Measurements from ENCODE around the gene C19orf44.

Gene C19orf44

DNA sequence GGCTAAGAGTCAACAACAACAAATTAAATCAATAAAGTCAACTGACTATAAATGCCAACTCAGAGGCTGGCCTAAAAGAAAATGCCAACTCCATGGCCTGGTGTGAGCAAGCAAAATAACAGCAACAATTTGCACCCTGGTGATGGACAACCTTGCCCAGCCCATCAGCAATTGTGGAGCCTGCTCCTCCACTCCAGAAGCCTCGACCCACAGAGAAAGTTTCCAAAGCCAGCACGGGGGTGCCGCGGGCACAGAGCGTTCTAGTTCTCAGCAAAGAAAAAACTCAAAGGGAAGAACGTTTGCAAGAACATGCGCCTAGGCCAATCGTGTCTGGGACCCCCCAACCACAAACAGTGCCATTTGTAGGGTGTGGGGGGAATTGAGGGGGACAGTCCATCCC lies 35.7 kb upstream of the C19orf44 start:
- H3K4me1 ChIP-seq (ENCODE audit: low read depth, poor library complexity, severe bottlenecking), result peaks cover 13% of the 10 kb centered on the region
- H3K27me3 ChIP-seq (ENCODE audit: insufficient read depth, low read depth), result no peaks in the 10 kb centered on the region
- no peak overlapping the region for H2AFZ ChIP-seq (ENCODE audit: low read depth)
- H3K27ac ChIP-seq, result no peak overlapping the region
- H3K79me2 ChIP-seq (ENCODE audit: insufficient read depth, low read depth), result peaks cover 84% of the 10 kb centered on the region
- H3K36me3 ChIP-seq (ENCODE audit: insufficient read depth), result no peaks in the 10 kb centered on the region
- no peak overlapping the region for H3K4me2 ChIP-seq
- no peak overlapping the region for H3K4me3 ChIP-seq (IDR thresholded peaks at IDR 0.05; ENCODE audit: insufficient read depth, low read depth, low read length)
- H4K20me1 ChIP-seq (ENCODE audit: insufficient read depth), result peaks cover 11% of the 10 kb centered on the region
- no peak overlapping the region for H3K9ac ChIP-seq
- TF ChIP-seq CTCF (conservative IDR thresholded peaks at IDR 0.05; ENCODE audit: low read depth, low read length), result no peak

- H2AFZ ChIP-seq (ENCODE audit: low read depth), result no peak overlapping the region
- H3K36me3 ChIP-seq (ENCODE audit: insufficient read depth), result no peaks in the 10 kb centered on the region
- H3K4me1 ChIP-seq (ENCODE audit: low read depth, poor library complexity, severe bottlenecking), result peaks cover 15% of the 10 kb centered on the region
- H3K27me3 ChIP-seq (ENCODE audit: insufficient read depth, low read depth), result no peaks in the 10 kb centered on the region
- peaks cover 11% of the 10 kb centered on the region for H4K20me1 ChIP-seq (ENCODE audit: insufficient read depth)
- no peak overlapping the region for H3K4me2 ChIP-seq
- no peak overlapping the region for H3K9ac ChIP-seq
- no peak overlapping the region for H3K4me3 ChIP-seq (IDR thresholded peaks at IDR 0.05; ENCODE audit: insufficient read depth, low read depth, low read length)
- no peak for TF ChIP-seq CTCF (conservative IDR thresholded peaks at IDR 0.05; ENCODE audit: low read depth, low read length)
- H3K79me2 ChIP-seq (ENCODE audit: insufficient read depth, low read depth), result peaks cover 86% of the 10 kb centered on the region
- H3K27ac ChIP-seq, result no peak overlapping the region
Observed at GRCh38 chr19:16461630-16462051, 34.6 kb upstream of the C19orf44 start.

DNA sequence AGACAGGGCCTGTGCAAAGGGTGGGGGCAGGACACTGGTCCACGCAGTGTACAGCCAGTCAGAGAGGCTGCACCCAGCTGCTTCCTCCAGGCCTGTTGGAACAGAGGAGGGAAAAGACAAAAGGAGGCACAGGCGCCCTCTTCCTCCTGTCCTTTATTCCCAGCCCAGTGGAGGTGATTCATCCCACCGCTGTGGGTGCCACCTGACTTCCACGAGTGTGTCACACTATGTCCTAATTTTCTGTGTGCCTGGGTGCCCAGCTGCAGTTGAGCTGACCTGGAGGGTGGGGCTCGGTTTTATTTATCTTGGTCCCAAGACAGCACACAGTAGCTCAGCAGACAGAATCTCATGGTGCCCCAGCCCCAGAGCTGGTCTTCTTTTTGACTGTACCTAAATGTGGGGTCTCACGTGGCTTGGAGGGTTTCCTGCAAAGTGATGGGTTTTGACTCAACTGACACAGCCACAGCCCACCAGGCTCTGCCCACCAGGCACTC lies 33.4 kb upstream of the C19orf44 start:
- H3K4me2 ChIP-seq, result no peak overlapping the region
- no peak for TF ChIP-seq CTCF (conservative IDR thresholded peaks at IDR 0.05; ENCODE audit: low read depth, low read length)
- H4K20me1 ChIP-seq (ENCODE audit: insufficient read depth), result peaks cover 13% of the 10 kb centered on the region
- no peaks in the 10 kb centered on the region for H3K36me3 ChIP-seq (ENCODE audit: insufficient read depth)
- H3K27ac ChIP-seq, result no peak overlapping the region
- H3K79me2 ChIP-seq (ENCODE audit: insufficient read depth, low read depth), result peaks cover 90% of the 10 kb centered on the region
- H3K9ac ChIP-seq, result no peak overlapping the region
- peaks cover 19% of the 10 kb centered on the region for H3K4me1 ChIP-seq (ENCODE audit: low read depth, poor library complexity, severe bottlenecking)
- H2AFZ ChIP-seq (ENCODE audit: low read depth), result no peak overlapping the region
- no peak overlapping the region for H3K4me3 ChIP-seq (IDR thresholded peaks at IDR 0.05; ENCODE audit: insufficient read depth, low read depth, low read length)
- H3K27me3 ChIP-seq (ENCODE audit: insufficient read depth, low read depth), result no peaks in the 10 kb centered on the region

DNA sequence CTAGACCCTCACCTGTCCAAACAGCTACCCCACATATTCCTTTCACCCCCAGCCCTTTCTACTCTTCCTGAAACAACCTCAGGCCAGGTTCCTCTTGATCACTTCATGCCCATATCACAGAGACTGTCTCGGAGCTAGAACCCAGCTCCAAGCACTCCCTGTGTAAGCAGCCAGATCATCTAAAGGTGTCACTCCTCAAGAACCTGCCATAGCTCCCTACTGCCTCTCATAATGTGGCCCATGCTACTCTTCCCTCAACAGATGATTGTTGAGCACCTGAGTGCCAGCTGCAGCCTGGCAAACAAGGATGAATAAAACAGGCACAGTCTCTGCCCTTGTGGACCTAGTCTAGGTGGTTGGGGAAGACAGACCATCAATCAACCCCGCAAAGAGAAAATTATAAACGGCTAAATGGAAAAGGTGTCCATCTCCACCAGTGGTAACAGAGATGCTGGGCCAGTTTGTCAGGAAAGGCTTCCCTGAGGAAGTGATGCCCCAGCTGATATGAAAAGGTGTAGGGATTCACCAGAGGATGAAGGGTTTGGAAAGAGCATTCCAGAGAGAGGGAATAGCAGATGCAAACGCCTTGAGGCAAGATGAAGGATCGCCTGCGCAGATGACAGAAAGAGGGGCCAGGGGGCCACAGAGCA lies 32.7 kb upstream of the C19orf44 start:
- H3K9ac ChIP-seq, result no peak overlapping the region
- no peaks in the 10 kb centered on the region for H3K36me3 ChIP-seq (ENCODE audit: insufficient read depth)
- no peak overlapping the region for H3K27ac ChIP-seq
- no peak overlapping the region for H3K4me3 ChIP-seq (IDR thresholded peaks at IDR 0.05; ENCODE audit: insufficient read depth, low read depth, low read length)
- TF ChIP-seq CTCF (conservative IDR thresholded peaks at IDR 0.05; ENCODE audit: low read depth, low read length), result no peak
- H3K79me2 ChIP-seq (ENCODE audit: insufficient read depth, low read depth), result peaks cover 95% of the 10 kb centered on the region
- peaks cover 10% of the 10 kb centered on the region for H4K20me1 ChIP-seq (ENCODE audit: insufficient read depth)
- no peak overlapping the region for H2AFZ ChIP-seq (ENCODE audit: low read depth)
- H3K4me2 ChIP-seq, result no peak overlapping the region
- H3K4me1 ChIP-seq (ENCODE audit: low read depth, poor library complexity, severe bottlenecking), result peaks cover 19% of the 10 kb centered on the region
- no peaks in the 10 kb centered on the region for H3K27me3 ChIP-seq (ENCODE audit: insufficient read depth, low read depth)

Data from KMS-11 (cell line).